NCI-H526 (cell line): Measurements from ENCODE around the gene DIAPH2.
A peak's percentile ranks its signal among the peaks of the same experiment; 100 is the strongest.
"Not testable (repeated sequence)": the region's sequence is repeated elsewhere in the genome, so short reads cannot be mapped to it uniquely, and the experiment has no call there.

Experiments
- DNase-seq, 2 experiments: peaks; one replicate each; lab custom pipeline; 2025; lab: John Stamatoyannopoulos, UW

DIAPH2 gene

GRCh38 chrX:96833333-96833732 is 148.7 kb downstream of the DIAPH2 start:
- DNase-seq: no peak

- no peak for DNase-seq
These were observed 149.5 kb downstream of the DIAPH2 start for GRCh38 chrX:96834137-96834536.

- DNase-seq: no peak
These were observed 151.1 kb downstream of the DIAPH2 start for GRCh38 chrX:96835660-96836289.

GRCh38 chrX:96837808-96838207 is 153.2 kb downstream of the DIAPH2 start:
- DNase-seq: no peak

- DNase-seq: peak; percentile 1 to 24
These were observed 153.9 kb downstream of the DIAPH2 start for GRCh38 chrX:96838537-96838936.

- no peak for DNase-seq
These were observed 156.7 kb downstream of the DIAPH2 start for GRCh38 chrX:96841325-96841724.

- DNase-seq: not testable (repeated sequence)
These were observed 157.2 kb downstream of the DIAPH2 start for GRCh38 chrX:96841866-96842265.

GRCh38 chrX:96843566-96843965 is 158.9 kb downstream of the DIAPH2 start:
- DNase-seq: no peak

GRCh38 chrX:96846841-96847240 is 162.2 kb downstream of the DIAPH2 start:
- DNase-seq: no peak

- DNase-seq: not testable (repeated sequence)
These were observed 174.8 kb downstream of the DIAPH2 start for GRCh38 chrX:96859422-96859821.

GRCh38 chrX:96861218-96861617 is 176.6 kb downstream of the DIAPH2 start:
- no peak for DNase-seq

- DNase-seq: no peak
These were observed 177.0 kb downstream of the DIAPH2 start for GRCh38 chrX:96861661-96862060.

GRCh38 chrX:96883608-96884007 is 199.0 kb downstream of the DIAPH2 start, which contains the start of gene RPA4:
RPA4 (plus strand) TSS chrX:96883908; CDS start chrX:96884311, 403 bp downstream.
- no peak for DNase-seq

- no peak for DNase-seq
These were observed 199.4 kb downstream of the DIAPH2 start for GRCh38 chrX:96884027-96884426.

GRCh38 chrX:96889726-96890125 is 205.1 kb downstream of the DIAPH2 start:
- DNase-seq: no peak

- no peak for DNase-seq
These were observed 222.1 kb downstream of the DIAPH2 start for GRCh38 chrX:96906741-96907140.

GRCh38 chrX:96907516-96908272 is 223.1 kb downstream of the DIAPH2 start:
- no peak for DNase-seq

- DNase-seq: no peak
These were observed 224.6 kb downstream of the DIAPH2 start for GRCh38 chrX:96909291-96909690.

GRCh38 chrX:96918864-96919263 is 234.2 kb downstream of the DIAPH2 start:
- DNase-seq: no peak

GRCh38 chrX:96919672-96920071 is 235.0 kb downstream of the DIAPH2 start:
- no peak for DNase-seq

GRCh38 chrX:96924581-96924980 is 239.9 kb downstream of the DIAPH2 start:
- DNase-seq: no peak

- DNase-seq: no peak
These were observed 244.4 kb downstream of the DIAPH2 start for GRCh38 chrX:96929036-96929435.

GRCh38 chrX:96957718-96958117 is 273.1 kb downstream of the DIAPH2 start:
- DNase-seq: no peak

GRCh38 chrX:96971812-96972211 is 287.2 kb downstream of the DIAPH2 start:
- DNase-seq: no peak
